Measurements from ENCODE around the gene COL2A1.

COL2A1 gene

DNA sequence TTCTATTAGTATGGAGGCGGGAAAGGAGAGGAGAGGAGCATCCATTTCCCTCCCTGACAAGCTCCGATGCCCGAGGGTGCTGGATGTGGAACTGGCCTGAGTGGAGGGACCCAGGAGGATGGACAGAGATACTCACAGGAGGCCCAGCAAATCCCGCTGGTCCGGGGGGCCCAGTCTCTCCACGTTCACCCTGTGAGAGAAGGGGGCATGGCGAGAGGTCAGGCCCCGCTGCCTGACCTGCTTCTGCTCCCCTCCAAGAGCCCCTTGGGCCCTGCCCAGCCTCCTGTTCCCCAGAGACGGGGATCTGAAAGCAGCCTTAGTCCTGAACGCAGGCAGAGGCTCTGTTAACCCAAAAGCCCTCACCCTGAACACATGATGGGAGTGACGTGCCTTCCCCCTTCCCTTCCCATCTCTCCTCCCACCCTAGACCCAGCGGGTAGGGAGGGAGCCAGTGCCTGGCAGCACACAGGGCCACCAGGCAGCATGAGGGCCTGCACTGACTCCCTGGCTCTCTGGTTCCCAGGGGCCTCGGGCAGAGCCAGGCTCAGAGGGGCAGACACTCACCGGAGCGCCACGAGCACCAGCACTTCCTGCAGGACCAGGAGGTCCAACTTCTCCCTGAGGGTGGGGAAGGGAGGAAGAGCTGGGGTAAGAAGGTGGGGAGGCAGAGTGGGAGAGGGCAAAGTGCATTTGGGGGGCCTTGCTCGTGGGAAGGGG is 23.3 kb downstream of the COL2A1 start:
- TF ChIP-seq, protein P1, sequence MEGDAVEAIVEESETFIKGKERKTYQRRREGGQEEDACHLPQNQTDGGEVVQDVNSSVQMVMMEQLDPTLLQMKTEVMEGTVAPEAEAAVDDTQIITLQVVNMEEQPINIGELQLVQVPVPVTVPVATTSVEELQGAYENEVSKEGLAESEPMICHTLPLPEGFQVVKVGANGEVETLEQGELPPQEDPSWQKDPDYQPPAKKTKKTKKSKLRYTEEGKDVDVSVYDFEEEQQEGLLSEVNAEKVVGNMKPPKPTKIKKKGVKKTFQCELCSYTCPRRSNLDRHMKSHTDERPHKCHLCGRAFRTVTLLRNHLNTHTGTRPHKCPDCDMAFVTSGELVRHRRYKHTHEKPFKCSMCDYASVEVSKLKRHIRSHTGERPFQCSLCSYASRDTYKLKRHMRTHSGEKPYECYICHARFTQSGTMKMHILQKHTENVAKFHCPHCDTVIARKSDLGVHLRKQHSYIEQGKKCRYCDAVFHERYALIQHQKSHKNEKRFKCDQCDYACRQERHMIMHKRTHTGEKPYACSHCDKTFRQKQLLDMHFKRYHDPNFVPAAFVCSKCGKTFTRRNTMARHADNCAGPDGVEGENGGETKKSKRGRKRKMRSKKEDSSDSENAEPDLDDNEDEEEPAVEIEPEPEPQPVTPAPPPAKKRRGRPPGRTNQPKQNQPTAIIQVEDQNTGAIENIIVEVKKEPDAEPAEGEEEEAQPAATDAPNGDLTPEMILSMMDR (IDR thresholded peaks at IDR 0.05; ENCODE audit: low read depth, low read length), result no peak
- DNase-seq (ENCODE audit: extremely low read depth, low read depth), result no peak

DNA sequence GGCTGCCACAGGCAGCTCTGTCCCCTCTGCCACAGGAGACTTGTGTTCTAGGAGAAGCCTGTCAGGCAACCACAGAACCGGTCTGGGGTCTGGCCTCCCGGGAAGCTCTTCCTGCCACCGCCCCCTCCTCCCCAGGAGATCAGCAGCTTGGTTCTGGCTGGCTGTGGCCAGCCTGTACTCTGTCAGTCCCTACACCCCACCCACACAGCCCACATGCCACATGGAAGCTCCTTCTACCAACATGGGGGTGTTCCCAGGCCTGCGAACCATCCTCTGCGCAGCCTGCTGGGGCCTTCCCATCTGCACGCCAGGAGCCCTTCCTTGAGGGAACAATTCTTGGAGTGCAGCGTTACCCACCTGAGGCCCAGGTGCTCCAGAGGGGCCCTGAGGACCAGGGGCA is 24.1 kb downstream of the COL2A1 start:
- DNase-seq (ENCODE audit: extremely low read depth, low read depth), result no peak
- TF ChIP-seq, protein P1 (IDR thresholded peaks at IDR 0.05; ENCODE audit: low read depth, low read length), result no peak

DNA sequence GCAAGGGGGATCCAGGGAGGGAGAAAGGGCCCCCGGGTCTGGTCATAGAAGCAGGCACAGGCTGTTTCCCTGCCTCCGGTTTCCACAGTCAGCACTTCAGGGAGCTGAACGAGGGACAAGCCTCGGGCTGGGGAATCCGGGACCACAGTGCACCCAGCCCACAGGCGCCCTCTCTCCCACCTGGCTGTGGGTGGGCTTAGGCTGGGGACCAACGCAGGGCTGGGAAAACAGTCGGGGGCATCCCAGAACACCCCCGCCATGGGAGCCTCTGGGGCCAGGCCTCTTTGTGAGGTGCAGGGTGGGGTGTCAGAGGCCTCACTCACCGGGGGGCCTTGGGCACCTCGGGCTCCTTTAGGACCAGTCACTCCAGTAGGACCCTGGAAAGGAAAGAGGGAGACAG is 24.6 kb downstream of the COL2A1 start:
- TF ChIP-seq, protein P1 (IDR thresholded peaks at IDR 0.05; ENCODE audit: low read depth, low read length), result no peak

DNA sequence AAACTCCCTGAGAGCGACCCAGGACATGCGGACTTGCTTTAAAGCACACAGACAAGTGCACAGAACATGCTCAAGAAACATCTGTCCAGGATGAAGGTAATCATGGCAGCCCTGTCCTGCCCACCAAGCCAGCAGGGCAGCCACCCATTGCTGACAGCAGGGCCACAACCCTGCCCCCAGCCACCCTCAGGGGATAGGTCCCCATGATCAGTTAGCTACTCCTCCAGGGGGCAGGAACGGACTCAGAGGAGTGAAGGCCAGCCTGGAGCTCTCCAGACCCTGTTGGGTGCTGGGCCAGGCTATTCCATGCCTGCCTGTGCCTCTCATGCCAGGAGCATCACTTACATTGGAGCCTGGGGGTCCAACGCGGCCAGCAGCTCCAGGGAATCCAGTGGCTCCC is 25.1 kb downstream of the COL2A1 start:
- TF ChIP-seq, protein P1 (IDR thresholded peaks at IDR 0.05; ENCODE audit: low read depth, low read length), result no peak

More for the DNA sequence above, 24.6 kb downstream of the COL2A1 start:
- DNase-seq (ENCODE audit: extremely low read depth, low read depth), result no peak

DNA sequence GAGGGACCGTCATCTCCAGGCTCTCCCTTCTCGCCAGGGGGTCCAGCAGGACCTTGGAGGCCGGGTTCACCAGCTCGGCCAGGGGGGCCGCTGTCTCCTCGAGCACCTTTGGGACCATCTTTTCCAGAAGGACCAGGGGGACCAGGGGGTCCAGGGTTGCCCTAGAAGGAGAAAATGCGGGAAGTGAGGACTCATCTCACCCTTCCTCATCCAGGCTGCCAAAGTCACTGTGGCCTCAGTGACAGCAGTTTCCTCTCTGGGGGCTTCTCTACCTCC is 25.7 kb downstream of the COL2A1 start:
- TF ChIP-seq, protein P1 (IDR thresholded peaks at IDR 0.05; ENCODE audit: low read depth, low read length), result no peak

More for the DNA sequence above, 25.1 kb downstream of the COL2A1 start:
- DNase-seq (ENCODE audit: extremely low read depth, low read depth), result no peak

DNA sequence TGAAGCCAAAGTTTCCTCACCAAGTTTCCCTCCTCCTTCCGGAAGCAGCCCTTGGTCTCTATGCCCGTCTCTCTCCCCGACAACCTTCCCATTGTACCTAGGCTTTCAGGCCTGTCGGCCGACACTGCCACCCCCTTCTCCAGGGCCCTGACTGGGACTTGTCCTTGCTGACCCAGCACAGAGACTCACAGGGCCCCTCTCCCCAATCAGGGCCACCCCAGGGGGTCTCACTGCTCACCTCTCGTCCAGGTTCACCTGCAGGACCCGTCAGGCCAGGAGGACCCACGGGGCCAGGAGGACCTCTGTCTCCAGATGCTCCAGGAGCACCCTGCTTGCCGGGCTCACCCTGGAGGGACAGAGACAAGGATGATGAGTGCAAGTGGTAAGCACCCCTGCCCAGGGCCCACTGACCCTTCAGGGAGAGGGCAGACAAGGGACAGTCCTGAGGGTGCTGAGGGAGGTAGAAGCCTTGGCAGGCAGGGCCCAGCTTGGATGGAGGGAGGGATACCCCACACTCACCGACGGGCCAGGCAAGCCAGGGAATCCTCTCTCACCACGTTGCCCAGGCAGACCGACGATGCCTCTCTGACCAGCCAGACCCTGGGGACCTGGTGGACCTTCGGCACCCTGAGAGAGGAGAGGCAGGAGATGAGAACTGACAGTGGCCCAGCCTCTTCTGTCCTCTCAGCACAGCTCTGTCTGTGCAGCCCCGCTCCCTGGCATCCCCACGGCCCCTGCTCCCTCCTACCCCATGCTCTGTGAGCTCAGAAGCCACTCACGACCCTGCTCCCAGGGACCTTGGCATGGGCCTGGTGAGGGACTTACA is 26.3 kb downstream of the COL2A1 start:
- no peak for DNase-seq (ENCODE audit: extremely low read depth, low read depth)
- TF ChIP-seq, protein P1 (IDR thresholded peaks at IDR 0.05; ENCODE audit: low read depth, low read length), result no peak

More for the DNA sequence above, 25.7 kb downstream of the COL2A1 start:
- DNase-seq (ENCODE audit: extremely low read depth, low read depth), result no peak

DNA sequence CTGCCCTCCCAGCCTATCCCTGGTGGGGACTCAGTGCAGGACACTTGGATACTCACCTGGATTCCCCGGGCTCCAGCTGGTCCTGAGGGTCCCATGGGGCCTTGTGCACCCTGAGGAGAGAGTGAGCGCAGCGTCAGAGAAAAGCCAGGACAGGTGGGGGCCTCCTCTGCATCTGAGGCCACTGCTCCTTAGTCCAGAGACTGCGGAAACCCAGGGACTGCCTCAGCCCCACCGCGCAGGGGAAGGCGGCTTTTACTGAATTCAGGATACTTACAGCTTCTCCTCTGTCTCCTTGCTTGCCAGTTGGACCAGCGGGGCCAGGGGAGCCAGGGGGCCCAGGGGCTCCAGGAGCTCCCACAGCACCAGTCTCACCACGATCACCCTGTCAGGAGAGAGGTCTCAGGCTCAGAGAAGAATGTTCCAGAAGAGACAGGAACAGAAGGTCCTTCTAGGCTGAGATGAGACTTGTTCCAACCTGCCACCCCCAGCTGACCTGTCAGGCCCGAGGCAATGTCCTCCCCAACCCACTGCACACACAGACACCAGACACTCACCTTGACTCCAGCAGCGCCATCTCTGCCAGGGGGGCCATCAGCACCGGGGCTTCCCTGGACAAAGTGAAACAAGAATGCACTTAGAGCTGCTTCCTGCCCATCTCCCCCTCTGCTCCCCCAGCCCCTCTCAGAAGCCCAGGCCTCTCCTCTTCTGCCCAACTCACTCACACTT is 27.1 kb downstream of the COL2A1 start:
- DNase-seq (ENCODE audit: extremely low read depth, low read depth), result no peak
- TF ChIP-seq, protein P1 (IDR thresholded peaks at IDR 0.05; ENCODE audit: low read depth, low read length), result no peak

All from AG09319 (cell line).